Motor neuron (in vitro differentiated cells): Measurements from ENCODE around the gene AUTS2. TPM values are rescaled to one million over a fixed set of nuclear protein-coding genes. Genes with fewer than 3 reads are reported as not detected.

Experiments
- ATAC-seq, 8 experiments: fragments of 200-7000 bp; cut with Tn5 transposase; replicated peaks in 6 of 8; 2 replicates each; pipeline ENCODE4 v1.8.0; 2021; ENCODE audit warnings: mild to moderate bottlenecking in 8 of 8, moderate library complexity in 8 of 8
- H3K27ac ChIP-seq, 2 donors: fragments of 250-450 bp; sonication (Bioruptor Pico); 2 replicates each; pipeline ENCODE4 v1.9.0; 2021; ENCODE audit warnings: antibody characterized with exemption in 2 of 2, mild to moderate bottlenecking in 2 of 2, moderate library complexity in 1 of 2
- H3K4me1 ChIP-seq, 2 donors: fragments of 250-450 bp; sonication (Bioruptor Pico); replicated peaks in 1 of 2; 2 replicates each; pipeline ENCODE4 v1.6.1; 2021; ENCODE audit warnings: antibody characterized with exemption in 2 of 2, mild to moderate bottlenecking in 2 of 2, moderate library complexity in 1 of 2
- H3K4me3 ChIP-seq, 5 donors: fragments of 250-450 bp; sonication (Bioruptor Pico); 2 replicates each; pipeline ENCODE4 v1.9.0; 2021; ENCODE audit warnings: antibody characterized with exemption in 5 of 5, mild to moderate bottlenecking in 5 of 5, moderate library complexity in 4 of 5
- WGBS, 10 experiments: fragments of 450-650 bp; shearing (Covaris generic); methylation state at CpG; one replicate each; pipeline ENCODE4 v1.0.0; 2022; 5-methylcytosine and 5-hydroxymethylcytosine counted together
- in situ Hi-C, 9 experiments: fragments of 400-800 bp; cut with MboI; loops; one replicate each; pipeline ENCODE4 v1.15.0; 2021; ENCODE audit warnings: low sequenced_read_pairs in 9 of 9, low pct_unique_long_range_greater_than_20kb in 2 of 9; ENCODE audit not compliant: unreplicated experiment in 9 of 9
- total RNA-seq, 8 experiments: library from RNA; unstranded; fragments of 300-600 nt; gene quantifications; 2 replicates each; pipeline versions ENCODE4 v1.2.3 to v1.2.4, GENCODE V29; 2022

The AUTS2 gene
- total RNA-seq, 8 experiments from 2014 or later = 0.49 to 68.6 (median 32.2) TPM

DNA sequence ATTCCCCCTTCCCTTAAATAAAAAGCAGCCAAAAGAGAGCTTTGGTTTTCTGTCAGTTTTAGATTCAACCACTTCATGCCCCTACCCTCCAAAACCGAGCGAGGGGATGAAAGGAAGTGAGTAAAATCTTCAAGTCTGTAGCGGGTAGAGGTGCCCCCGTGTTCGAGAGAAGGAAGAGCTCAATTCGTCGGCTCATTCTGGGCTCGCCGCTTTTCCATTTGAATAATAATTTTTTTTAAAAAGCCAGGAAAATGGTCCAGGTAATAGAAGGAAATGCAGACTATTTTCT, 1097.5 kb downstream of the AUTS2 start:
- in situ Hi-C loops = no loop called here
- Histone ChIP-seq H3K27ac (peak overlapping the region; percentile 92 to 93), H3K4me3 (peak overlapping the region; percentile 54 to 94 (median 82)), H3K4me1 (peaks cover 28 to 35% of the 10 kb centered on the region in 2 donors)
- WGBS, 10 experiments = 0 to 8% (median 2%) methylated on average over 1 to 9 of the region's 9 CpGs; no CpG with 5 or more reads in 1 of the 10 experiments
- no peak for ATAC-seq

DNA sequence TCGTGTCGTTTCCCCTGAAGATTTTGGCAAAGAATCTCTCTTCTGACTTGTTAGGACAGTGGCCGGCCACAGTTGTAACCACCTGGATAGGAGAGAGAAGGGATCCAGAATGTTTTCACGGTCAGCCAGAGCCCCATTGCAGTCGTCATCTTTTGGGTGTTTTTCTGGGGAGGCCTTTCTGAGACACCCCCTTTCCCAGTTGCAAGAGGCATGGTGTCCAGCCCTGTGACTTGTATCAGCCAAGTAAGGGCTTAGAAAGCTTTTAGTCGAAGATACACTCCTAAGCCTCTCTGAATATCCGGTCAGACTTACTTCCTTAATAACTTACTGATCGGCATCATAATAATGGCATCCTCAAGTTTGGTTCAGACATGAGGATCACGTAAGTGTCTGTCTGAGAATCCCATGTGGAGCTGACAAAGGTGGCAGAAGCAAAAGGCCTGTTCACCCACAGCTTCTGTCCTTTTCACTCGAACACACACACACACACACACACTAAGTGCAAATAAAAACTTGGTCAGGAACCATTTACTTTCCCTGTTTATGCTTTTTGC, 1098.0 kb downstream of the AUTS2 start:
- ATAC-seq = no peak
- Histone ChIP-seq H3K4me3 (peak overlapping the region; percentile 54 to 94 (median 82)), H3K4me1 (peaks cover 33 to 41% of the 10 kb centered on the region in 2 donors), H3K27ac (peak overlapping the region; percentile 92 to 93)
- in situ Hi-C loops = no loop called here
- 0 to 35% (median 1%) methylated on average over 1 to 8 of the region's 10 CpGs for WGBS, 10 experiments

DNA sequence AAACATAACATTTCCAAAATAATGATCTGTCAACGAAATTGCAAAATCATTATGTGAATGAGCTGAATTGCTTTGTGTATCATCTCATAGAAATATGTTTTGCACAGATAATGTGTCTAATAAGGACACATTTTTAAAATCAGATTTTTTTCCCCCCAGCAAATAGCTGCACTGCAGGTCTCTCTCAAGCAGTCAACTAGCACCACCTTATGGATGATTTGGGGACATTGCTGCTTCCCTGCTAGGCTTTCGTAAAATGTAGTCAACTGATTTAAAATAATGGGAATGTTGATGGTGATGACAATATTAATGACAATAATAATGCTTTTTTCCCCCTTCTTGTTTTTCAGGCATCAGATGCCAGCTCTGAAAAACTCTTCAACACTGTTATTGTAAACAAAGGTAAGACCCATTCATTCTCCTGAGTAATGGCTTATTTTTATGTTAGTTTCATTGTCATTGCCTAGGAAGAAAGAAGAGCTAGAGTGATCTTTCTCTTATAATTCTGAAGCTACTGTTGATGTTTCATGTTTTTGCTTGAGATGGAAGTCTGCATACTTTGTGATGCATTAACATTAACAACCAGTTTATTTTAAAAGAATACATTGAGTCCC, 1100.1 kb downstream of the AUTS2 start:
- peak overlapping the region; percentile 54 to 94 (median 82) for H3K4me3 ChIP-seq
- 0 to 22% (median 0%) methylated on average over 1 to 2 of the region's 2 CpGs; no CpG with 5 or more reads in 1 of the 10 experiments for WGBS, 10 experiments
- H3K27ac ChIP-seq = peak overlapping the region in 1 of 2 donors; percentile 17
- peaks cover 47 to 56% of the 10 kb centered on the region in 2 donors for H3K4me1 ChIP-seq
- in situ Hi-C loops = no loop called here
- ATAC-seq = peak in 1 of 8 experiments; percentile 31

DNA sequence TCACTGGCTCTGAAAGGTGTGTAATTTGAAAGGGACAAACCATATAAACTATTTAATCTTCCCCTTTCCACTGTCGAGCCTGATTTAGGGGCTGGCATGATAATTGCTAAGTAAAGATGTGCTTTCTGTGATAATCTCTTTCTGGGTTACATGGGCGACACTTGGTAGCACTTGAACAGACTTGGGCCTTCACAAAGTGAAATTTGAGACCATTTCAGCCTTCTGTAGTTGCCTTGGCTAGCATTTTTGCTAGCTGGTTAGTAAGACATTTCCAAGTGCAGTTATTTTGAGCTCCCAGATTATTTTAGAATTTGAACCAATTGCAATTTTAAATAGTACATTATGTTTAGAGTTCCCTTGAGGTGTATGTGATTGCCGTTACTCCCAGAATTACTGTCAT, 1101.0 kb downstream of the AUTS2 start:
- no peak for ATAC-seq
- H3K4me3 ChIP-seq = peak overlapping the region in 2 of 5 donors; percentile 54 to 94
- WGBS, 10 experiments = 38 to 100% (median 80%) methylated on average over 1 to 3 of the region's 3 CpGs; no CpG with 5 or more reads in 3 of the 10 experiments
- in situ Hi-C loops = no loop called here
- peaks cover 54 to 64% of the 10 kb centered on the region in 2 donors for H3K4me1 ChIP-seq
- no peak overlapping the region for H3K27ac ChIP-seq

DNA sequence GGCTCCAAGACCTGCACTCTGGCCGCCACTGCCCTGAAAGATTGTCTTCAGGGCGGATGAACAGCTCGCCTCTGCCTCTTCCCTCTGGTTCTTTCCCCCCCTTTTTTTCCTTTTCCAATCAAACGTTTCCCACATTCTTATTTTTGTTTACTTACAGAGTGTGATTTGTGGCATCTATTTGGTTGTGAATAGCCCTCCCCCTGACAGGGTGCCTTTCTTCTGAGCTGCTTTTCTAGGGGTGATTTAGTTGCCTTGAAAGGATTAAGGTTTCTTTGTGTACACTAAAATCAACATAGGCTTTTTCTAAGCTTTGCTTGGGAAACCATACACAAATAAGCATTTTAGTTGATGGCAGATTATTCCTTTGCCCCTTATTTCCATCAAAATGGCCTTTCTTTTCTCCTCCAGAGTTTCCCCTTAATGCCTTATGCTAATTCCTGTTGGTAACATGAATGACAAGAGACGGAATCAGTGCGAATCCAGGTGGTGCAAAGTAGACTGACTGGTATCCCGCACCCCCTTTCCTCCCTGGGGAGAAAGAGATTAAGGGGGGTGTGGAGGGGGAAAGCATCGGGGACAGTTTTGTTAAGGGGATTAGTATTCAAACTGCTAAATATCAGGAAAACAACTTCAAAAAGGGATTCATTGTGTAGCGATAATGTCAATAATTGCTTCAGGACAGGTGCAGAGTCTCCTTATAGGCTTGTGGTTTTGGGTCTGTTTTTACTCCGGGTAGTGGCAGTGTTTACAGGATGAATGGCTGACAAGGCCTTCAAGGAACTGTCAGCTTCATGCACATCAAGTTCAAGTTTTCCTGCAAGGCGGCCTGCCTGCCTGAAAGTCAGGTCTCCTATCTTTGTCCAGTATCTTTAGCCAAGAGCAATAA, 1102.0 kb downstream of the AUTS2 start:
- H3K27ac ChIP-seq = peak overlapping the region; percentile 45 to 59
- H3K4me3 ChIP-seq = peak overlapping the region in 2 of 5 donors; percentile 2 to 4
- in situ Hi-C loops = no loop called here
- WGBS, 10 experiments = 0 to 85% (median 28%) methylated on average over 1 to 8 of the region's 11 CpGs; no CpG with 5 or more reads in 1 of the 10 experiments
- H3K4me1 ChIP-seq = peaks cover 58 to 75% of the 10 kb centered on the region in 2 donors
- ATAC-seq = peak in 5 of 8 experiments; percentile 63 to 74 (median 64)

DNA sequence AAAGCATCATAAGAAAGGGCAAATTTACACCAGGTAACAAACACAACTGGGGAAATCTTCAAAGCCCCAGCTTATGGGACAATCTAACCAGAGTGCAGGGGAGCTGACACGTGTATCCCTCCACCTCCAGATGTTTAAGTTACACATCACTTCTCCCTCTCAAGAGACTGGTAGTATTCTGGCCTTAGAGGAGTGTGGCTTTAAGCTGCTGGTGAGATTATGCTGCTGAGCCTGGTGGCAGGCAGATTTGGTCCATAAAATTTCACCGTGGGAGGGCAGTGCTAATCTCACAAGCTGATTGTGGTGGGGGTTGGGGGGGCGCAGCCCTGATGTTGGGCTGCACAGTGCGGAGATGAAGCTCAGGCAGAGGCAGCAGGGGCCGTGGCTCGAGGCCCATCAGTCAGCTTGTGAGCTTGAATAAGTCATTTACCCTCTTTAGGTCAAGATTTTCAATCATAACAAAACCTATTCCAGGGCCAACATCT, 1102.7 kb downstream of the AUTS2 start:
- no peak overlapping the region for H3K4me3 ChIP-seq
- in situ Hi-C loops = no loop called here
- H3K4me1 ChIP-seq = peaks cover 58 to 79% of the 10 kb centered on the region in 2 donors
- WGBS, 10 experiments = 0 to 67% (median 24%) methylated on average over 1 to 4 of the region's 6 CpGs; no CpG with 5 or more reads in 6 of the 10 experiments
- peak overlapping the region; percentile 35 to 45 for H3K27ac ChIP-seq
- peak in 5 of 8 experiments; percentile 5 to 49 (median 45) for ATAC-seq

DNA sequence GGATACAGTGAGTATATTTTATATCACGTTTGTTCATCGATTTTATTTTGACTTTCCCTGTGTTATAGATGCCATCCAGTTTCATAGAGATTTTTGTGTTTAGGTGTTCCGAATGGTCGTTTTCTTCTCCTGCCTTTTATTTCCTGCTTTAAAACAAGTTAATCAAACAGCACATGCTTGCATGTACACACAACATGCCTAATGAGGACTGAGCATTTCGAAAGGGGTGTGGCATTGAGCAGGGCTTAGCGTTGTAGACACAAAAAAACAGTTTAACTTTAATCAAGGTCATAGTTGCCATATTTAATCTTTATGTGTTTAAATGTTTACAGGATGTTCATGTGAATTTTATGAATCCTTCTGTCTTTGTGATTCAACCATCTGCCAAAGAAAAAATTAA, 1103.2 kb downstream of the AUTS2 start:
- Histone ChIP-seq H3K27ac (peak overlapping the region; percentile 7 to 35), H3K4me1 (peaks cover 58 to 79% of the 10 kb centered on the region in 2 donors), H3K4me3 (no peak overlapping the region)
- 50 to 100% (median 76%) methylated on average over 2 to 6 of the region's 6 CpGs; no CpG with 5 or more reads in 2 of the 10 experiments for WGBS, 10 experiments
- no peak for ATAC-seq
- in situ Hi-C loops = no loop called here

DNA sequence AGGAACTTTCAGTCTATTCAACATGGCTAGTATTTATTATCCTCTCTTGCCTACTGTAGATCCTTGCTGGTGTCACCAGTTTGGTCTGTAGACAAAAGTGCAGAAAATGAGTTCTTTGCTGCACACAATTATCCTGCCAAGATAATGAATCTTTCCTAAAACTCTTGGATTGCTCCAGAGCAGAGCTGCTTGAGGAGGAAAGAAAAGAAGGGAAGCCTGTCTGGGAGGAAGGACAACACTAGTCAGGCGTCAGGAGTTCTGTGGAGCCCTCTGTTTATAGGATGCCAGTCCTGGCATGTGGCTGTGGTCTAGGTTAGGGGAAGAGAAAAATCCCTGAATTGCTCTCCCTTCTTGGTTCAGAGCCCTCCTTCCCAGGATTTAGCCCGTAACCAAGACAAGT, 1103.7 kb downstream of the AUTS2 start:
- H3K27ac ChIP-seq = no peak overlapping the region
- peaks cover 58 to 79% of the 10 kb centered on the region in 2 donors for H3K4me1 ChIP-seq
- WGBS, 10 experiments = 67 to 83% (median 73%) methylated on average over 1 to 2 of the region's 2 CpGs; no CpG with 5 or more reads in 6 of the 10 experiments
- ATAC-seq = peak in 1 of 8 experiments; percentile 6
- H3K4me3 ChIP-seq = no peak overlapping the region
- in situ Hi-C loops = no loop called here

DNA sequence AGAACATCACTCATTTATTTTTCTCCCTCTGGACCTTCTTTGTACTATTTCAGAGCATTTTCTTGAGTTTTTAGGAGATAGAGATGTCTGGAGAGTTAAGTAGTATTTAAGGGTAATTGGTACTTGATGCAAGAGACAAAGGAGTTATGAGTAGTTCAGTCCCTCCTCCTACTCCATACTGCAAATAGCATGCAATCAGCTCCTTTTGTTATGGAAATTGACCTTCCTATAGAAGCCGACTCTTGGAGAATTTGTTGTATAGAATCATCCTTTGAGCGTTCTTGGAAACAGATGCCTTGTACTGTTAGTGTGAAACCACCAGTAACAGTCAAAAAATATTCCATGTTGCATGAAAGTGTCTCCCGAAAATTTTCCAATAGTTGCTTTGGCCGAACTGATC, 1105.5 kb downstream of the AUTS2 start:
- H3K4me1 ChIP-seq = peaks cover 53 to 82% of the 10 kb centered on the region in 2 donors
- 14 to 100% (median 63%) methylated on average over 1 to 4 of the region's 4 CpGs; no CpG with 5 or more reads in 1 of the 10 experiments for WGBS, 10 experiments
- in situ Hi-C loops = no loop called here
- H3K4me3 ChIP-seq = no peak overlapping the region
- ATAC-seq = peak in 4 of 8 experiments; percentile 3 to 45 (median 18)
- H3K27ac ChIP-seq = peak overlapping the region in 1 of 2 donors; percentile 78

DNA sequence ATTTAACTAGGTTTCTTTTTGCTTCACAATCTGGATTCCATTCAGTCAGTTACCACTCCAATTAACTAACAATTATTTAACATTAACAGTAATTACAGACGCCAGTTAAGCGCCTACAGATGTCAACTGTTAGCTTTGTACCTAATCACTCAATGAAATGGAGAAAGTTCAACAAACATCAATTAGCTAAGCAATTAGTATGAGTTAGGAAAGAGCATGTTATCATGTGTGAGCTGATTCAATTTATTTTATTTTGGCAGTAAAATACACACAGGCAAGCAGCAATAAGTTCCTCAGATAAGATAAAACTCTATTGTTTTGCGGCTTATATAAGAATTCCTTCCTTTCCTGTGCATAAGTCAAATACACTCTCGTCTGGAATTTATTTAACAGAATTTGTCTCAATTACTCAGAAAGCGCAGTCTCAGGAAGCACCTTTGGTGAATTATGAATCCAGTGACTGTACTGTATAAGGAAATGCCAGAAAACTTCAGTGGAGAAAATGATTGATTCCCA, 1106.6 kb downstream of the AUTS2 start:
- WGBS, 10 experiments = 60 to 100% (median 87%) methylated on average over 1 to 5 of the region's 5 CpGs
- in situ Hi-C loops = no loop called here
- no peak for ATAC-seq
- no peak overlapping the region for H3K27ac ChIP-seq
- no peak overlapping the region for H3K4me3 ChIP-seq
- peaks cover 52 to 82% of the 10 kb centered on the region in 2 donors for H3K4me1 ChIP-seq

DNA sequence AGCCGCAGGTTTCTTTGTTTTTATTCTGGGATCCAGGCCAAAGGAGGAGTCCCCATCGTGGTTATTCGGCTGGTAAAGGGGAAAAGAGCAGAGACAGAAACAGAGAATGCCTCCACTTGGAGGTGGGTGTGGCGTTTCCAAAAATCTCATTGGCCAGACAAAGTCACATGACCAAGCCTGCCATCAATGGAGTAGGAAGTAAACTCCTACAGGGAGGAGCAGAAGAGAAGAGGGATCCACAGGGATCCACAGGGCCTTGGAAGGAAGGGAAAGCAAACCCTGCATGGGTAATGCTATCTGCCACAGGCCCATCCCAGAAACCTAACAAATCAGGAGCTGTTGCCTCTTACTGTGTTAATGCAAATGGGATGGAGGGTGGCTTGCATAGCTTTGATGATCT, 1107.9 kb downstream of the AUTS2 start:
- in situ Hi-C loops = no loop called here
- Histone ChIP-seq H3K27ac (no peak overlapping the region), H3K4me1 (peaks cover 55 to 82% of the 10 kb centered on the region in 2 donors), H3K4me3 (no peak overlapping the region)
- 50 to 100% (median 77%) methylated on average over 1 to 3 of the region's 4 CpGs; no CpG with 5 or more reads in 2 of the 10 experiments for WGBS, 10 experiments
- no peak for ATAC-seq

DNA sequence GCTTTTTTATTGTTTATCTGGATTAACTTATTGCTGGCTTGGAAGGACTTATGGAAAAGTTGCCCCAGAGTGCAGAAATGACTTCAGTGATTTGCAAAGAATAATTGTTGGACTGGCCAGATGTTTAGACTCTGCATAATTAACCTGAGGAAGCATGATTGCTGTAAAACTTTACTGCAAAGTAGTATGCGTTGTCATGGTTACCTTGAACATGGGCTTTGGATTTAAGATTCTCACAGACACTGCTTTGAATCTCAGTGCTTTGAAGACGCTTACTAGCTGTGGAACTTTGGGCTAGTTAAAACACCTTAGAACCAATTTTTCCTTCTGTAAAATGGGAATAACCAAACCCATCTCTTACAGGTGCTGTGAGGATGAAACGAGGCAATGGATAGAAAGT, 1108.4 kb downstream of the AUTS2 start:
- in situ Hi-C loops = no loop called here
- no peak for ATAC-seq
- H3K4me1 ChIP-seq = peaks cover 53 to 82% of the 10 kb centered on the region in 2 donors
- H3K27ac ChIP-seq = no peak overlapping the region
- no peak overlapping the region for H3K4me3 ChIP-seq
- 70 to 100% (median 91%) methylated on average over 1 to 3 of the region's 3 CpGs; no CpG with 5 or more reads in 2 of the 10 experiments for WGBS, 10 experiments
